K562 (cell line): Measurements from ENCODE around the gene UBALD2. TPM values are rescaled to one million over a fixed set of nuclear protein-coding genes. Genes with fewer than 3 reads are reported as not detected.

ENCODE experiments used
- ATF6 ChIP-seq: sonication (generic); formaldehyde crosslinking; IDR thresholded peaks from 2 replicates; pipeline ENCODE4 v1.4.0; 2020; ENCODE audit warnings: mild to moderate bottlenecking, missing genetic modification reagents
- FOS ChIP-seq: IDR thresholded peaks from 3 replicates; pipeline ENCODE4 v1.6.1; 2011; ENCODE audit not compliant: insufficient read length; ENCODE audit errors: extremely low read depth
- FOXK1 ChIP-seq: sonication (generic); formaldehyde crosslinking; IDR thresholded peaks from 2 replicates; pipeline ENCODE4 v1.8.0; 2022; ENCODE audit warnings: missing genetic modification reagents, mild to moderate bottlenecking, borderline replicate concordance
- HNRNPL ChIP-seq: fragments of 200-400 bp; formaldehyde crosslinking; IDR thresholded peaks from 2 replicates; pipeline ENCODE4 v1.6.1; 2017; ENCODE audit warnings: low read depth, mild to moderate bottlenecking, low read length
- JUN ChIP-seq, 2 experiments: sonication (generic) in 1 of 2; formaldehyde crosslinking in 1 of 2; IDR thresholded peaks; 2 replicates each; pipeline versions ENCODE4 v1.6.1 to v1.8.0; 2012 to 2022; ENCODE audit warnings: borderline replicate concordance in 2 of 2, mild to moderate bottlenecking in 2 of 2, improper control_type of control experiment in 1 of 2, low read depth in 1 of 2, low read length in 1 of 2, missing genetic modification reagents in 1 of 2
- KAT2B ChIP-seq: IDR thresholded peaks from one replicate; pipeline ENCODE4 v1.6.1; 2012; ENCODE audit warnings: low read depth, mild to moderate bottlenecking, control low read depth, inconsistent platforms, low read length, moderate library complexity
- MTA1 ChIP-seq: fragments of 450-650 bp; IDR thresholded peaks from 2 replicates; pipeline ENCODE4 v1.6.1; 2017; ENCODE audit warnings: borderline replicate concordance
- NELFE ChIP-seq: IDR thresholded peaks from 2 replicates; pipeline ENCODE4 v1.6.1; 2011; ENCODE audit warnings: mild to moderate bottlenecking; ENCODE audit not compliant: insufficient read depth, insufficient read length
- NR2C2 ChIP-seq, 2 experiments: fragments of 200-800 bp in 1 of 2; sonication (Bioruptor generic) in 1 of 2; sonication (generic) in 1 of 2; formaldehyde crosslinking in 1 of 2; IDR thresholded peaks; 2 replicates each; pipeline versions ENCODE4 v1.6.1 to v1.8.0; 2016 to 2022; ENCODE audit warnings: mild to moderate bottlenecking in 1 of 2, missing compliant biosample characterization in 1 of 2, missing genetic modification characterization in 1 of 2, missing genetic modification reagents in 1 of 2
- PHF20 ChIP-seq: fragments of 450-650 bp; IDR thresholded peaks from 2 replicates; pipeline ENCODE4 v1.6.1; 2018; ENCODE audit not compliant: partially characterized antibody
- PML ChIP-seq: IDR thresholded peaks from 2 replicates; pipeline ENCODE4 v1.6.1; 2012; ENCODE audit warnings: low read length, inconsistent platforms
- SAFB2 ChIP-seq: fragments of 200-400 bp; formaldehyde crosslinking; IDR thresholded peaks from 2 replicates; pipeline ENCODE4 v1.6.1; 2018; ENCODE audit warnings: borderline replicate concordance, low read length, low read depth, moderate library complexity; ENCODE audit not compliant: severe bottlenecking
- SMARCC2 ChIP-seq: fragments of 450-650 bp; IDR thresholded peaks from 2 replicates; pipeline ENCODE4 v1.6.1; 2017; ENCODE audit warnings: antibody characterized with exemption, moderate library complexity, mild to moderate bottlenecking, low read depth
- SREBF2 ChIP-seq: sonication (generic); formaldehyde crosslinking; IDR thresholded peaks from 2 replicates; pipeline ENCODE4 v1.4.0; 2020; ENCODE audit warnings: mild to moderate bottlenecking, missing genetic modification reagents
- ZBTB7A ChIP-seq: IDR thresholded peaks from 2 replicates; pipeline ENCODE4 v1.6.1; 2011; ENCODE audit warnings: low read depth, mild to moderate bottlenecking, low read length, moderate library complexity, borderline replicate concordance; ENCODE audit not compliant: control insufficient read depth
- ZC3H8 ChIP-seq: fragments of 450-650 bp; IDR thresholded peaks from 2 replicates; pipeline ENCODE4 v1.6.1; 2017
- ZNF445 ChIP-seq: fragments of 250-450 bp; sonication (Bioruptor Pico); IDR thresholded peaks from 2 replicates; pipeline ENCODE4 v1.4.0; 2020; ENCODE audit warnings: low read depth, mild to moderate bottlenecking, moderate library complexity
- ZNF57 ChIP-seq: fragments of 450-650 bp; formaldehyde crosslinking; IDR thresholded peaks from 2 replicates; pipeline ENCODE4 v1.4.0; 2020; ENCODE audit warnings: mild to moderate bottlenecking, moderate library complexity
- polyA plus RNA-seq, 8 experiments: library from polyadenylated mRNA; depleted of rRNA in 4 of 8; stranded (reverse) in 5 of 8; unstranded in 3 of 8; fragments of >200 nt; fragmentation: Nextera tagmentation in 2 of 8; fragmentation: Illumina TruSeq in 1 of 8; extraction: Ambion mirVana in 2 of 8; extraction: Trizol in 1 of 8; gene quantifications; 2 replicates each; pipeline versions ENCODE4 v1.2.1 to v1.2.3, GENCODE V29; 2011 to 2014; ENCODE audit warnings: inconsistent platforms in 1 of 8, missing spikeins in 1 of 8
- total RNA-seq, 7 experiments: library from RNA; depleted of rRNA in 6 of 7; stranded (reverse); fragments of >200 nt in 6 of 7; fragmentation: Illumina TruSeq in 2 of 7; extraction: Trizol in 2 of 7; gene quantifications; 2 replicates each; pipeline versions ENCODE4 v1.2.1 to v1.2.3, GENCODE V29; 2011 to 2021; ENCODE audit warnings: low replicate concordance in 1 of 7
- TF ChIP-seq, protein P1 (sequence below), 2 experiments: fragments of 250-450 bp in 1 of 2; fragments of 450-650 bp in 1 of 2; sonication (Bioruptor Pico) in 1 of 2; IDR thresholded peaks; 2 replicates each; pipeline versions ENCODE4 v1.6.1 to v1.8.0; 2016 to 2021; ENCODE audit warnings: mild to moderate bottlenecking in 2 of 2, moderate library complexity in 2 of 2, missing compliant biosample characterization in 1 of 2, missing genetic modification characterization in 1 of 2
- TF ChIP-seq, protein P2 (sequence below), 2 experiments: fragments of 450-650 bp; IDR thresholded peaks; 2 replicates each; pipeline ENCODE4 v1.6.1; 2016
- TF ChIP-seq, protein P3 (sequence below), 3 experiments: fragments of 200-800 bp in 1 of 3; sonication (Bioruptor generic) in 1 of 3; sonication (generic) in 1 of 3; formaldehyde crosslinking in 1 of 3; IDR thresholded peaks; 2 replicates each; pipeline versions ENCODE4 v1.6.1 to v1.8.0; 2016 to 2022; ENCODE audit warnings: mild to moderate bottlenecking in 2 of 3, missing compliant biosample characterization in 2 of 3, missing genetic modification characterization in 2 of 3, missing genetic modification reagents in 1 of 3

The UBALD2 gene
- total and polyA plus RNA-seq, 9 of the 15 experiments (the other 6 are each of a cell fraction or from before 2014, with no cell fraction given), result 2.3 to 94.1 (median 25.3) TPM

- TF ChIP-seq, protein P1, sequence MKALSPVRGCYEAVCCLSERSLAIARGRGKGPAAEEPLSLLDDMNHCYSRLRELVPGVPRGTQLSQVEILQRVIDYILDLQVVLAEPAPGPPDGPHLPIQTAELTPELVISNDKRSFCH (CRISPR knock-in tag; IDR thresholded peaks at IDR 0.05), result no peak
- TF ChIP-seq, protein P1 (tag; IDR thresholded peaks at IDR 0.05), result peak; percentile 45; the same call in 1 of the 2 replicates
- peak; percentile 85; the same call in 1 of the 2 replicates for TF ChIP-seq ZBTB7A
- no peak for TF ChIP-seq SREBF2 (CRISPR knock-in tag)
- no peak for TF ChIP-seq HNRNPL
- TF ChIP-seq FOXK1, result no peak
- TF ChIP-seq FOS, result no peak
- TF ChIP-seq ZC3H8, result no peak
- TF ChIP-seq JUN (IDR thresholded peaks at IDR 0.05; ENCODE audit: borderline replicate concordance, low read depth, low read length), result peak; percentile 42; the same call in 1 of the 2 replicates
- TF ChIP-seq JUN (CRISPR knock-in tag; IDR thresholded peaks at IDR 0.05; ENCODE audit: borderline replicate concordance), result no peak
- TF ChIP-seq, protein P2, sequence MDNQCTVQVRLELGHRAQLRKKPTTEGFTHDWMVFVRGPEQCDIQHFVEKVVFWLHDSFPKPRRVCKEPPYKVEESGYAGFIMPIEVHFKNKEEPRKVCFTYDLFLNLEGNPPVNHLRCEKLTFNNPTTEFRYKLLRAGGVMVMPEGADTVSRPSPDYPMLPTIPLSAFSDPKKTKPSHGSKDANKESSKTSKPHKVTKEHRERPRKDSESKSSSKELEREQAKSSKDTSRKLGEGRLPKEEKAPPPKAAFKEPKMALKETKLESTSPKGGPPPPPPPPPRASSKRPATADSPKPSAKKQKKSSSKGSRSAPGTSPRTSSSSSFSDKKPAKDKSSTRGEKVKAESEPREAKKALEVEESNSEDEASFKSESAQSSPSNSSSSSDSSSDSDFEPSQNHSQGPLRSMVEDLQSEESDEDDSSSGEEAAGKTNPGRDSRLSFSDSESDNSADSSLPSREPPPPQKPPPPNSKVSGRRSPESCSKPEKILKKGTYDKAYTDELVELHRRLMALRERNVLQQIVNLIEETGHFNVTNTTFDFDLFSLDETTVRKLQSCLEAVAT (IDR thresholded peaks at IDR 0.05), result no peak; a peak in 2 of 4 replicates
- no peak for TF ChIP-seq SMARCC2
- no peak for TF ChIP-seq ZNF445 (CRISPR knock-in tag)
- no peak for TF ChIP-seq KAT2B
- peak; percentile 10 for TF ChIP-seq PHF20
- TF ChIP-seq NR2C2 (CRISPR knock-in tag; IDR thresholded peaks at IDR 0.05), result no peak
- no peak; the same call in 1 of the 2 replicates for TF ChIP-seq NR2C2 (tag; IDR thresholded peaks at IDR 0.05)
- TF ChIP-seq PML, result peak; percentile 27; the same call in 1 of the 2 replicates
- TF ChIP-seq ZNF57 (CRISPR knock-in tag), result no peak; the same call in 1 of the 2 replicates
- TF ChIP-seq ATF6 (CRISPR knock-in tag), result no peak
- no peak for TF ChIP-seq NELFE
- TF ChIP-seq SAFB2, result no peak
- no peak for TF ChIP-seq MTA1
- TF ChIP-seq, protein P3, sequence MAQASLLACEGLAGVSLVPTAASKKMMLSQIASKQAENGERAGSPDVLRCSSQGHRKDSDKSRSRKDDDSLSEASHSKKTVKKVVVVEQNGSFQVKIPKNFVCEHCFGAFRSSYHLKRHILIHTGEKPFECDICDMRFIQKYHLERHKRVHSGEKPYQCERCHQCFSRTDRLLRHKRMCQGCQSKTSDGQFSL (CRISPR knock-in tag; IDR thresholded peaks at IDR 0.05), result peak; percentile 92
- TF ChIP-seq, protein P3 (tag; IDR thresholded peaks at IDR 0.05), result peak in 1 of 2 experiments; percentile 90; a peak in 2 of 4 replicates
Observed at GRCh38 chr17:76268015-76268749, 3.0 kb downstream of the UBALD2 start (continued).
